Pancreas (tissue), 10 donors: ENCODE measurements around the gene SDC3. TPM values are rescaled to one million over a fixed set of nuclear protein-coding genes. Genes with fewer than 3 reads are reported as not detected.

Experiments used
- ATAC-seq, 4 donors: fragments of 200-7000 bp; cut with Tn5 transposase; one replicate each; pipeline versions ENCODE4 v1.8.0 to v1.9.1; 2020; ENCODE audit warnings: mild to moderate bottlenecking in 4 of 4, moderate library complexity in 4 of 4
- DNase-seq, 6 donors: peaks; one replicate each; pipeline ENCODE4 v3.0.0-alpha.2; 2020
- FAIRE-seq: peaks from 2 replicates; lab custom pipeline; 2012; peaks lifted over from hg19 to GRCh38; lab: Jason Lieb, UNC
- H3K27ac ChIP-seq, 4 donors: fragments of 200-600 bp; sonication (generic); 1 replicate in 3 of 4; 2 replicates in 1 of 4; pipeline versions ENCODE4 v1.5.0 to v1.8.0; 2020
- H3K27me3 ChIP-seq, 4 donors: fragments of 200-600 bp; one replicate each; pipeline ENCODE4 v1.8.0; 2021
- H3K36me3 ChIP-seq, 3 donors: fragments of 200-600 bp; sonication (generic) in 1 of 3; one replicate each; pipeline versions ENCODE4 v1.5.0 to v1.8.0; 2020 to 2021
- H3K4me1 ChIP-seq, 3 donors: fragments of 200-600 bp; one replicate each; pipeline ENCODE4 v1.8.0; 2021
- H3K4me3 ChIP-seq, 4 donors: fragments of 200-600 bp; sonication (generic) in 2 of 4; one replicate each; pipeline versions ENCODE4 v1.5.0 to v1.8.0; 2020 to 2021
- H3K9me3 ChIP-seq, 4 donors: fragments of 200-600 bp; one replicate each; pipeline ENCODE4 v1.8.0; 2021
- CTCF ChIP-seq, 4 donors: fragments of 200-600 bp; sonication (generic) in 3 of 4; IDR thresholded peaks; one replicate each; pipeline versions ENCODE4 v1.5.0 to v1.8.0; 2021; ENCODE audit warnings: antibody characterized with exemption in 4 of 4
- WGBS, 2 donors: extraction: QIAGEN DNeasy Blood & Tissue Kit; methylation state at CpG; one replicate each; pipeline ENCODE4 v1.1.7; 2013; 5-methylcytosine and 5-hydroxymethylcytosine counted together
- intact Hi-C, 3 donors: fragments of 100-400 bp; cut with DNase I; formaldehyde crosslinking; loops; one replicate each; pipeline versions ENCODE4 v1.11.1 to v1.14.2; 2022
- polyA plus RNA-seq, 2 donors: library from polyadenylated mRNA; stranded (reverse); fragments of 200-250 nt; gene quantifications; one replicate each; pipeline ENCODE4 v1.2.3, GENCODE V29; 2013
- total RNA-seq, 6 donors: library from RNA; stranded (reverse); fragmentation: NEBNext Ultra II Directional in 4 of 6; extraction: Animal tissue kit (Norgen Biotek cat#: 25700) in 4 of 6; gene quantifications; one replicate each; pipeline versions ENCODE4 v1.2.1 to v1.2.4, GENCODE V29; 2021 to 2023
- donor health status: healthy with polysubstance abuse.
- donor health status: DM: no; HTN: no; CAD: no; lungs with moderate emphysema.
- donor health status: DM: no; HTN: no; CAD: no.
- donor health status: control.
- donor health status: control.
- donor health status: Bipolar disorder and iron deficiency.
- donor health status: DM: yes; HTN: yes; CAD: no.
- donor health status: DM: no; HTN: no; CAD: no.
- donor health status: DM: no; HTN: no; CAD: no.
- donor health status: DM: yes; HTN: yes; CAD: no.

The SDC3 gene
- total and polyA plus RNA-seq, 8 donors = 4.2 to 18.9 (median 7.6) TPM

- intact Hi-C loops = no loop called here
- no peak for TF ChIP-seq CTCF (IDR thresholded peaks at IDR 0.05)
- 71 to 85% methylated on average over 5 of the region's 5 CpGs for WGBS, 2 donors
- Histone ChIP-seq H3K4me3 (no peak overlapping the region), H3K27me3 (no peaks in the 10 kb centered on the region), H3K9me3 (no peaks in the 10 kb centered on the region), H3K4me1 (peaks cover 0 to 3% (median 0%) of the 10 kb centered on the region in 3 donors), H3K36me3 (no peaks in the 10 kb centered on the region), H3K27ac (peak overlapping the region in 1 of 4 donors; percentile 58)
- FAIRE-seq = no peak
- no peak for ATAC-seq
- DNase-seq = no peak
These were observed 60.4 kb downstream of the SDC3 start for GRCh38 chr1:30848130-30848529.

- FAIRE-seq (no peak), ATAC-seq (peak; percentile 76 to 89 (median 86)), DNase-seq (peak; percentile 69 to 86 (median 74))
- WGBS, 2 donors = 30 to 39% methylated on average over 15 to 17 of the region's 17 CpGs
- no peak overlapping the region for H3K4me3 ChIP-seq
- intact Hi-C loops = no loop called here
- no peak for TF ChIP-seq CTCF (IDR thresholded peaks at IDR 0.05)
- H3K4me1 ChIP-seq = peaks cover 0 to 3% (median 0%) of the 10 kb centered on the region in 3 donors
- no peaks in the 10 kb centered on the region for H3K36me3 ChIP-seq
- peak overlapping the region in 3 of 4 donors; percentile 9 to 60 (median 53) for H3K27ac ChIP-seq
- H3K27me3 ChIP-seq = no peaks in the 10 kb centered on the region
- H3K9me3 ChIP-seq = no peaks in the 10 kb centered on the region
These were observed 61.1 kb downstream of the SDC3 start for GRCh38 chr1:30847358-30847972.

GRCh38 chr1:30846587-30846986 is 62.0 kb downstream of the SDC3 start:
- ATAC-seq = no peak
- Histone ChIP-seq H3K4me1 (no peaks in the 10 kb centered on the region), H3K36me3 (no peaks in the 10 kb centered on the region), H3K4me3 (no peak overlapping the region), H3K27ac (peak overlapping the region in 3 of 4 donors; percentile 9 to 60 (median 53)), H3K9me3 (no peaks in the 10 kb centered on the region), H3K27me3 (no peaks in the 10 kb centered on the region)
- WGBS, 2 donors = 81 to 88% methylated on average over 6 of the region's 6 CpGs
- FAIRE-seq = no peak
- DNase-seq = no peak
- no peak for TF ChIP-seq CTCF (IDR thresholded peaks at IDR 0.05)
- intact Hi-C loops = no loop called here

- Histone ChIP-seq H3K27me3 (no peaks in the 10 kb centered on the region), H3K36me3 (no peaks in the 10 kb centered on the region), H3K27ac (no peak overlapping the region), H3K4me3 (no peak overlapping the region), H3K9me3 (no peaks in the 10 kb centered on the region), H3K4me1 (no peaks in the 10 kb centered on the region)
- no peak for TF ChIP-seq CTCF (IDR thresholded peaks at IDR 0.05)
- 47 to 64% methylated on average over 7 of the region's 7 CpGs for WGBS, 2 donors
- intact Hi-C loops = no loop called here
- ATAC-seq (no peak), FAIRE-seq (no peak), DNase-seq (no peak)
These were observed 62.7 kb downstream of the SDC3 start for GRCh38 chr1:30845904-30846290.

- H3K27ac ChIP-seq = no peak overlapping the region
- ATAC-seq (no peak), FAIRE-seq (no peak), DNase-seq (no peak)
- intact Hi-C loops = no loop called here
- H3K36me3 ChIP-seq = no peaks in the 10 kb centered on the region
- no peaks in the 10 kb centered on the region for H3K27me3 ChIP-seq
- no peak overlapping the region for H3K4me3 ChIP-seq
- no peaks in the 10 kb centered on the region for H3K4me1 ChIP-seq
- no peaks in the 10 kb centered on the region for H3K9me3 ChIP-seq
- WGBS, 2 donors = 55 to 60% methylated on average over 10 of the region's 10 CpGs
- TF ChIP-seq CTCF (IDR thresholded peaks at IDR 0.05) = no peak
These were observed 63.2 kb downstream of the SDC3 start for GRCh38 chr1:30845237-30845903.
